Neural cell (in vitro differentiated cells): ENCODE results near the gene TPM1. TPM values are rescaled to one million over a fixed set of nuclear protein-coding genes. Genes with fewer than 3 reads are reported as not detected.

ENCODE experiments used
- H2AFZ ChIP-seq: fragments of 200-600, 300-800 bp; sonication (generic), shearing (Covaris generic); 2 replicates; pipeline ENCODE4 v1.6.0; 2014; ENCODE audit warnings: low read depth, mild to moderate bottlenecking, antibody characterized with exemption, low read length, moderate library complexity
- H3F3A ChIP-seq: fragments of 200-600 bp; shearing (Covaris generic); 2 replicates; pipeline ENCODE4 v1.6.1; 2016; ENCODE audit warnings: mild to moderate bottlenecking, moderate library complexity, mixed read lengths, antibody characterized with exemption, low read length; ENCODE audit not compliant: insufficient read depth, poor library complexity, severe bottlenecking
- H3K27ac ChIP-seq: fragments of 200-600, 300-800 bp; sonication (generic), shearing (Covaris generic); 2 replicates; pipeline ENCODE4 v1.5.1; 2014; ENCODE audit warnings: mild to moderate bottlenecking, low read length, moderate library complexity
- H3K27me3 ChIP-seq: fragments of 300-800, 200-600 bp; sonication (generic), shearing (Covaris generic); 2 replicates; pipeline ENCODE4 v1.6.0; 2014; ENCODE audit warnings: mild to moderate bottlenecking, low read depth, low read length, moderate library complexity; ENCODE audit not compliant: insufficient read depth
- H3K36me3 ChIP-seq: fragments of 300-800, 200-600 bp; sonication (generic), shearing (Covaris generic); 2 replicates; pipeline ENCODE4 v1.5.1; 2014; ENCODE audit warnings: mild to moderate bottlenecking, antibody characterized with exemption, low read length, moderate library complexity; ENCODE audit not compliant: insufficient read depth
- H3K4me2 ChIP-seq: fragments of 300-800, 200-600 bp; sonication (generic), shearing (Covaris generic); 2 replicates; pipeline ENCODE4 v1.6.0; 2014; ENCODE audit warnings: mild to moderate bottlenecking, low read length
- H3K4me3 ChIP-seq: fragments of 300-800, 200-600 bp; sonication (generic), shearing (Covaris generic); 2 replicates; pipeline ENCODE4 v1.5.1; 2014; ENCODE audit warnings: mild to moderate bottlenecking, low read length, moderate library complexity
- H3K79me2 ChIP-seq: fragments of 200-600 bp; shearing (Covaris generic); replicated peaks from 2 replicates; pipeline ENCODE4 v1.6.0; 2014; ENCODE audit warnings: mild to moderate bottlenecking, low read length, moderate library complexity; ENCODE audit not compliant: insufficient read depth
- H3K9ac ChIP-seq: fragments of 300-800, 200-600 bp; sonication (generic), shearing (Covaris generic); 2 replicates; pipeline ENCODE4 v1.6.1; 2016; ENCODE audit warnings: mild to moderate bottlenecking, low read length, mixed read lengths
- H3K9me2 ChIP-seq: fragments of 200-600 bp; shearing (Covaris generic); 2 replicates; pipeline ENCODE4 v1.6.1; 2016; ENCODE audit warnings: mild to moderate bottlenecking, low read length, mixed read lengths; ENCODE audit not compliant: insufficient read depth
- H3K9me3 ChIP-seq: fragments of 200-600, 300-800 bp; sonication (generic), shearing (Covaris generic); 2 replicates; pipeline ENCODE4 v1.6.1; 2016; ENCODE audit warnings: mild to moderate bottlenecking, mixed run types, low read length, moderate library complexity, mixed read lengths
- H4K20me1 ChIP-seq: fragments of 200-600 bp; shearing (Covaris generic); 2 replicates; pipeline ENCODE4 v1.6.1; 2016; ENCODE audit warnings: mild to moderate bottlenecking, mixed run types; ENCODE audit not compliant: insufficient read depth
- CTCF ChIP-seq: fragments of 450-650 bp; IDR thresholded peaks from 2 replicates; pipeline ENCODE4 v1.5.1; 2014; ENCODE audit warnings: antibody characterized with exemption, mild to moderate bottlenecking, moderate library complexity; ENCODE audit not compliant: poor library complexity, severe bottlenecking
- EP300 ChIP-seq: fragments of 450-650 bp; conservative IDR thresholded peaks from 2 replicates; pipeline ENCODE4 v1.6.1; 2014; ENCODE audit warnings: antibody characterized with exemption, mild to moderate bottlenecking, moderate library complexity; ENCODE audit not compliant: poor library complexity, severe bottlenecking
- EZH2 ChIP-seq: fragments of 200-600, 300-800 bp; shearing (Covaris generic), sonication (generic); IDR thresholded peaks from 2 replicates; pipeline ENCODE4 v1.6.1; 2014; ENCODE audit warnings: antibody characterized with exemption, low read length, borderline replicate concordance, mild to moderate bottlenecking; ENCODE audit not compliant: insufficient read depth, poor library complexity, severe bottlenecking
- MXI1 ChIP-seq: fragments of 450-650 bp; conservative IDR thresholded peaks from 2 replicates; pipeline ENCODE4 v1.6.1; 2014; ENCODE audit warnings: antibody characterized with exemption, mild to moderate bottlenecking; ENCODE audit not compliant: poor library complexity, severe bottlenecking
- POLR2AphosphoS5 ChIP-seq: IDR thresholded peaks from 2 replicates; pipeline ENCODE4 v1.6.1; 2012
- RAD21 ChIP-seq: fragments of 450-650 bp; conservative IDR thresholded peaks from 2 replicates; pipeline ENCODE4 v1.6.1; 2014; ENCODE audit warnings: antibody characterized with exemption, mild to moderate bottlenecking, moderate library complexity
- REST ChIP-seq: IDR thresholded peaks from 2 replicates; pipeline ENCODE4 v1.6.1; 2012; ENCODE audit warnings: borderline replicate concordance
- SMC3 ChIP-seq: fragments of 450-650 bp; conservative IDR thresholded peaks from 2 replicates; pipeline ENCODE4 v1.6.1; 2014; ENCODE audit warnings: antibody characterized with exemption, mild to moderate bottlenecking, moderate library complexity; ENCODE audit not compliant: poor library complexity
- TAF1 ChIP-seq: IDR thresholded peaks from 2 replicates; pipeline ENCODE4 v1.6.1; 2012; ENCODE audit warnings: low read depth
- polyA plus RNA-seq: library from polyadenylated mRNA; depleted of rRNA; stranded (reverse); fragments of >200 nt; gene quantifications from 2 replicates; pipeline ENCODE4 v1.2.3, GENCODE V29; 2014

The TPM1 gene
- polyA plus RNA-seq, 1 donor from 2014 or later = 254 TPM

GRCh38 chr15:63006032-63006878 is 36.3 kb upstream of the TPM1 start:
- Histone ChIP-seq H3K27ac (no peak overlapping the region), H3K4me2 (no peak overlapping the region), H3K9me3 (no peaks in the 10 kb centered on the region), H3K9me2 (no peaks in the 10 kb centered on the region), H3K9ac (no peak overlapping the region), H3K4me3 (no peak overlapping the region), H3K36me3 (no peaks in the 10 kb centered on the region), H2AFZ (no peak overlapping the region), H3K27me3 (no peaks in the 10 kb centered on the region), H4K20me1 (no peaks in the 10 kb centered on the region), H3K79me2 (no peaks in the 10 kb centered on the region), H3F3A (no peaks in the 10 kb centered on the region)
- TF ChIP-seq SMC3 = no peak
- TF ChIP-seq RAD21 = no peak
- no peak for TF ChIP-seq POLR2AphosphoS5
- TF ChIP-seq CTCF = no peak
- no peak for TF ChIP-seq MXI1
- TF ChIP-seq REST = no peak
- no peak for TF ChIP-seq TAF1
- no peak for TF ChIP-seq EZH2
- TF ChIP-seq EP300 = no peak

GRCh38 chr15:63008333-63009049 is 34.1 kb upstream of the TPM1 start:
- no peak for TF ChIP-seq EZH2
- no peak for TF ChIP-seq CTCF
- TF ChIP-seq TAF1 = no peak
- no peak for TF ChIP-seq MXI1
- no peak for TF ChIP-seq EP300
- no peak for TF ChIP-seq POLR2AphosphoS5
- TF ChIP-seq SMC3 = no peak
- no peak for TF ChIP-seq REST
- TF ChIP-seq RAD21 = no peak
- Histone ChIP-seq H3K27me3 (no peaks in the 10 kb centered on the region), H3K9me2 (no peaks in the 10 kb centered on the region), H3K79me2 (no peaks in the 10 kb centered on the region), H4K20me1 (no peaks in the 10 kb centered on the region), H2AFZ (no peak overlapping the region), H3K36me3 (no peaks in the 10 kb centered on the region), H3K4me3 (no peak overlapping the region), H3F3A (no peaks in the 10 kb centered on the region), H3K4me2 (no peak overlapping the region), H3K27ac (no peak overlapping the region), H3K9me3 (no peaks in the 10 kb centered on the region), H3K9ac (no peak overlapping the region)
